CD4-positive, alpha-beta T cell treated with Interleukin-15 for 4 hours (primary cell): ENCODE results near the gene KATNB1.
"Not testable (repeated sequence)": the region's sequence is repeated elsewhere in the genome, so short reads cannot be mapped to it uniquely, and the experiment has no call there.

Experiments
- DNase-seq: peaks from one replicate; pipeline ENCODE4 v3.0.0-alpha.2; 2020; ENCODE audit warnings: low spot score

The KATNB1 gene

GRCh38 chr16:57743886-57744641 is 8.5 kb downstream of the KATNB1 start:
- no peak for DNase-seq

DNA sequence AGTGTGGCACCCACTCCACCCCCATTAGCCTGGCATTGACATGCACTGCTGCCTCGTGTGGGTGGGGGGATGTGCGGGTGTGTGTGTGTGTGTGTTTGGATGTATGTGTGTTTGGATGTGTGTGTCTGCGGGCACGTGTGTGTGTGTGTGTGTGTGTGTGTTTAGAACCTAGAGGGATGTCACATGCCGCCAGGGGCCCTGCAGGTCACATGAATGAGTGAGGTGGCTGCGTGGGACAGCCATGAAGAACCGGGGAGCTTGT is 9.0 kb downstream of the KATNB1 start:
- DNase-seq: no peak

- no peak for DNase-seq
These were observed 10.2 kb downstream of the KATNB1 start for GRCh38 chr16:57745768-57746167.

DNA sequence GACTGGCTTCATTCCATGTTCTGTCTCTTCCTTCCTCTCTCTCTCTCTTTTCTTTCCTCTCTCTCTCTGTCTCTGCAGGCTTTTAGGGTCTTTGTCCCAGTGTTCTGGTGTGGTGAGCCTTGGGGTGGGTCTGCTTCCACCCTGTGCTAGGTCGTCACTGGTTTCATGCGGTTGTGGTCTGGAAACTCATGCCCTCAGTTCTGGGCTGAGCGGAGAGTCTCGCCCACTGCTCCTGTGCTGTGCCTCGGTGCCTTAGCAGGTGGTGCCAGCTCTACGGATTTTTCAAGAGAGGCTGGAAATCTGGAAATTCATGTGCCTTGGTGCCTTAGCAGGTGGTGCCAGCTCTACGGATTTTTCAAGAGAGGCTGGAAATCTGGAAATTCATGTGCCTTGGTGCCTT is 10.7 kb downstream of the KATNB1 start:
- DNase-seq: not testable (repeated sequence)

- DNase-seq: no peak
These were observed 11.5 kb downstream of the KATNB1 start for GRCh38 chr16:57747091-57747490.

- DNase-seq: no peak
These were observed 11.9 kb downstream of the KATNB1 start for GRCh38 chr16:57747496-57747895.

DNA sequence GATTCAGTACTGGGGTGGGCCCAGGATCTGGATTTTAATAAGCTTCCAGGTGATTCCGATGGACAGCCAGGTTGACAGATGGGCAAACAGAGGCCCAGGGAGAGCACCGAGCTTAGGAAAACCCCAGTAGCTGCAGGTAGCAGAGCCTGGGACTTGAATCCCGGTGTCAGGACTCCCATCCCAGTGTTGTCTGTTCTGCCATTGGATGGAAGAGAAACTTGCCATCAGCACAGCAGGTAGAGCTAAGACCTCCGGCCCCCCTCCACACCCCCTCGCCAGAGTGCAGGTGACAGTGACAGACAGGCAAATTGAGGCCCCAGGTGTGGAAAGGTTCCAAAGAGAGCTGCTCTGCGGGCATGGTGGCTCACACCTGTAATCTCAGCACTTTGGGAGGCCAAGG is 12.4 kb downstream of the KATNB1 start:
- DNase-seq: no peak

DNA sequence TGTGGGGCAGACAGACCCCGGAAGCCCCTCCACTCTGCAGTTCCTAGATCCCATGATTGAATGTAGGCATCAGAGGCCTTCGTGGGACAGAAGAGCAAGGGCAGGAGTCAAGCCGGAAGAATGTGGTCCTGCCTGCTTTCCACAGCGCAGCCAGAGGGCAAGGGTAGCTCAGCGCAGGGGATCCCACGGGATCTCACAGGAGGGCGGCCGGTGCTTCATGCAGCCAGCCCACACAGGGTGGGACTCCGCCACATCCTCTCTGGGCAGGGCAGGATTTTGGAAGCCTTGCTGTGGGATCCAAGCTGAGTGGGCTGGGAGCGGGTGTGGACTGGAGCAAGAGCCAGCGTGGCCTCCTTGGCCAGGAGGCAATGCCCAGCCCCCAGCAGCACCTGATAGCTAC is 13.0 kb downstream of the KATNB1 start:
- DNase-seq: no peak

- DNase-seq: no peak
These were observed 13.6 kb downstream of the KATNB1 start for GRCh38 chr16:57749101-57749692.

GRCh38 chr16:57749856-57750452 is 14.4 kb downstream of the KATNB1 start:
- DNase-seq: no peak

DNA sequence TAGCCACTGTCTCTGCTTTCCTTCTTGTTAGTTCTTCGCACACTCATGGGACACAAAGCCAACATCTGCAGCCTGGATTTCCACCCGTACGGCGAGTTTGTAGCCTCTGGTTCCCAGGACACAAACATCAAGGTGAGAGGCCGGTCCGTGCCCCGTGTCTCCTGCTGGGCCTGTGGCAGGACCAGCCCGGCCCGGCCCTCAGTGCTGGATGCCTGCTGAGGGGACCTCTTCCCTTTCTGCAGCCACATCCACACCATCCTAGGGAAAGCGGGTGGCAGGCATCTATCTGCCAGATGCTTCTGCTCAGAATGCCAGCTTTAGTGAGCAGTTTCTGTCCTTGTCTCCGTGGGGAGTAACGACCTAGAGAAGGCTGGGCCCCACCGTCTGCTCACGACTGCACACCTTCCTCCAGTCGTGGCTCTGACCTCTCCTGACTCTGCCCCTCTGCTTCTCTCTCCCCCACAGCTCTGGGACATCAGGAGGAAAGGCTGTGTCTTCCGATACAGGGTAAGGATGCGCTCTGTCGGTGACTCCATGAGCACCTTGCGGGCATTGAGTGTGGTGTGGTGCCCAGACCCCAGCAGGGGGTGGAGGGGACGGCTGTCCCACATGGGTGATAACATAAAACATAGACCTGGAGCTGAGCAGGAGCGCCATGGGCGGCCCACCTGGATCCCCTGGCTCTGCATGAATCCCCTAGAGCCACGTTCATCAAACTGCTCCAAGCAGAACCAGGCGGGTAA is 15.4 kb downstream of the KATNB1 start:
- no peak for DNase-seq

GRCh38 chr16:57751539-57752202 is 16.1 kb downstream of the KATNB1 start:
- DNase-seq: no peak

DNA sequence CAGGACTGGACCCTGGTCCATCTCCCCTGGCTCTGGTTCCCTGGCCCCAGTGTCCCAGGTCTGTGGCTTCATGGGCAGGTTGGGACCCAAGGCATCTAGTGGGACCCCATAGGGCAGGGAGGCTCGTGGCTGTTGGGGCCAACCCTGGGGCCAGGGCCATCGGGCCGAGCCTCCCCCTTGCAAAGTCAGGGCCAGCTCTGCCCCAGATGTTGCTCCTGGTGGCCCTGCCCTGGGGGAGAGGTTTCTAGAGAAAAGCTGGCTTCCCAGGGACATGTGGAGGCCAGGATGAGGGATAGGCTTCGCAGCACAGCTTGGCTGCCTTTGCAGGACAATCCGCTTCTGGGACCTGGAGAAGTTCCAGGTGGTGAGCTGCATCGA is 16.6 kb downstream of the KATNB1 start:
- DNase-seq: no peak

DNA sequence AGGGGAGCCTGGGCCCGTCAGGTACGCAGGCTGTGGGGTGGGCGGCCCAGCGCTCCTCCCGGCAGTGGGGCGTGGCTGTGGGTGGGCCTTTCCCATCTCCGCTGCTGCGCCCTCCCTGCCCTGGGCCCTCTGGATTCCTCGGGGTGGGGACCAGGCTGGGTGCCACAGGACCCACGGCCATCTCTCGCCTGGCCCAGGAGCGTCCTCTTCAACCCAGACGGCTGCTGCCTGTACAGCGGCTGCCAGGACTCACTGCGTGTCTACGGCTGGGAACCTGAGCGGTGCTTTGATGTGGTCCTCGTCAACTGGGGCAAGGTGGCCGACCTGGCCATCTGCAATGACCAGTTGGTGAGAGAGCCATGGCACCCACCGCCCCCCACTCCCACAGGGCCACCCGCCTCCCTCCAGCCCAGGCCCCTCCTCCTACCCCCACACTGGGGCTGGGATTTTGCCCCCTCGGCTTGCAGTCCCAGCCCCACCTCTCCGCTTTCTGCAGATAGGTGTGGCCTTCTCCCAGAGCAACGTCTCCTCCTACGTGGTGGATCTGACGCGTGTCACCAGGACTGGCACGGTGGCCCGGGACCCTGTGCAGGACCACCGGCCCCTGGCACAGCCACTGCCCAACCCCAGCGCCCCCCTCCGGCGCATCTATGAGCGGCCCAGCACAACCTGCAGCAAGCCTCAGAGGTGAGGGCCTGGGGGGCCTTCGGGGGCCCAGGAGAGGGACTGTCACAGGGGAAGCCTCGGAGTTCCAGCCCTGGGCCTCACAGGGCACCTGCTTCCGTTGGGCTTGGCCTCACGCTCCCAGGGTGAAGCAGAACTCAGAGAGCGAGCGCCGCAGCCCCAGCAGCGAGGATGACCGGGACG is 17.2 kb downstream of the KATNB1 start:
- DNase-seq: no peak

DNA sequence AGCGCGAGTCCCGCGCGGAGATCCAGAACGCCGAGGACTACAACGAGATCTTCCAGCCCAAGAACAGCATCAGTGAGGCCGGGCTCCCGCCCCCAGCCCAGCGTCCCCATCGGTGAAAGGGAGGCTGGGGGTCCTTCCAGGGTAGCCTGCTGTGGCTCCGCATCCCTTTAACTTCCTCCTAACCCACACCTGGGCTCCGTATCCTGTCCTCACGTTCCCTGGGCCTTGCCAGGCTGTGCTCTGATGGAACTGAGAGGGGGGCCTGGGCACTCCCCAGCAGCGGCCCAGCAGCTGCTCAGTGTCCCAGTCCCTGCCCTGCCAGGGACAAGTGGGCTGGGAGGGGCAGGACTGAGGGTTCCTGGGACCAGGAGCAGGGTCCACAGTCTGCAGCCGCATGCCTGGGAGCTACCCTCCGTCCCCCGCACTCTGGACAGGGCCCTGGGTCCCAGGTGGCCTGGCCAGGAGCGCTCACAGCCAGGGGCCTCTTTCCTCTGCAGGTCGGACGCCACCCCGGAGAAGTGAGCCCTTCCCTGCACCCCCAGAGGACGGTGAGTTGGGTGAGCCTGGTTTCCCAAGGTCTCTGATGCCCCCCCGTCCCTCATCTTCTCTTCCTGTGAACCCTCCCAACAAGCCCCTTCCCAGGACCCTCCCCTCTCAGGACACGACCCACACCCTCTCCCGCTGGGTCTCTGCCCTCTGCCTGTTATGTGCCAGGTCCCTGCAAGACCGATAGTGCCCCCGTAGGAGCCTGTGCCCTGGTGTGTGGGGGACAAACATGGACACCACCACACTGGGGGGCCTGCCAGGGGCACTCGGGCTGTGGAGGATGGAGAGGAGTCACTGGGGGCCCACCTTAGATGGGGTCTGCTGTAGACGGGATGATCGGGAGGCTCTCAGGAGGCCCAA is 18.1 kb downstream of the KATNB1 start:
- DNase-seq: no peak

DNA sequence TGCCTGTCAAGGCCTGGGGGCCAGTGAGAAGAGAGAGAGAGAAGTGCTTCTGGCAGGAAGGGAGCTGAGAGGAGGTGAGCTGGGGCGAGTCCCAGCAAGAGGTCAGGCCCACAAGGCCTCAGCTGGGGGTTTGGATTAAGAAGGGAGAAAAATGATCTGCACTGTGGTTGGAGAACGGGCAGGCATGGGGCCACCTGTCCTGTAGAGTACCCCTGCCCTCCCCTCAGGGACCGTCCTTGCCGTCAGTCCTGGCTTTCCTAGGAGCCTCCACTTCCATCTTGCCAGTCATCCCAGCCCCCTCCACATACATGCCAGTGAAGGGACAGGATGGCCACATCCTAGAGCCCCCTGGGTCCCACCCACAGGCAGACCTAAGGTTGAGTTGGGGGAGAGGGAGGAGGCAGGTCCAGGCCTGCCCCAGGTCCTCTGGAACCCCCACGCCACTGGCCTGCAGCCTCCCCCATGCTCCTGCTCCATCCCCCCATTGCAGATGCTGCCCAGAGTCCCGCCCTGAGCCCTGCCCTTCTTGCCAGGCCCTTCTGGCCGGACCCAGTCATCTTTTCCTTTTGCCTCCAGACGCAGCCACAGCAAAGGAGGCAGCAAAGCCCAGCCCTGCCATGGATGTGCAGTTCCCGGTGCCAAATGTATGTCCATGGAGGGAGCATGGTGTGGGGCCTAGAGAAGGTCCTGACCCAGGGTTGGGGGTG is 18.9 kb downstream of the KATNB1 start:
- DNase-seq: no peak

DNA sequence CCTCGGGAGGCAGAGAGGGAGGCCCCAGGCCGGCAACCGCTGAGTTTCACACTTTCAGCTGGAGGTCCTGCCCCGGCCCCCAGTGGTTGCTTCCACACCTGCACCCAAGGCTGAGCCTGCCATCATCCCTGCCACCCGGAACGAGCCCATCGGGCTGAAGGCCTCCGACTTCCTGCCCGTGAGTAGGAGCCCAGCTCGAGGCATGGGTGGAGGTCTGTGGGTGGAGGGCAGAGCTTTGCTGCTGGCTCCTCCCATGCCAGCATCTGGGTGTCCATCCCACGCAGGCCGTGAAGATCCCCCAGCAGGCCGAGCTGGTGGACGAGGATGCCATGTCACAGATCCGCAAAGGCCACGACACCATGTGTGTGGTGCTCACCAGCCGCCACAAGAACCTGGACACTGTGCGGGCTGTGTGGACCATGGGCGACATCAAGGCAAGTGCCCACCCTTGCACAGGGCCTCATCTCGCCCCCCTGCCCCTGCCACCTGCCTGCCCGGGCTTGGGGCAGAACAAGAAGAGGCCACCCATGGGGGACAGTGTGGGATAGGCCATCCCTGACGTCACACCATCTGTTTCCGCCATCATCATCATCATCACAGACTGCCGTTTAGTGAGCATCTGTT is 19.6 kb downstream of the KATNB1 start:
- no peak for DNase-seq

DNA sequence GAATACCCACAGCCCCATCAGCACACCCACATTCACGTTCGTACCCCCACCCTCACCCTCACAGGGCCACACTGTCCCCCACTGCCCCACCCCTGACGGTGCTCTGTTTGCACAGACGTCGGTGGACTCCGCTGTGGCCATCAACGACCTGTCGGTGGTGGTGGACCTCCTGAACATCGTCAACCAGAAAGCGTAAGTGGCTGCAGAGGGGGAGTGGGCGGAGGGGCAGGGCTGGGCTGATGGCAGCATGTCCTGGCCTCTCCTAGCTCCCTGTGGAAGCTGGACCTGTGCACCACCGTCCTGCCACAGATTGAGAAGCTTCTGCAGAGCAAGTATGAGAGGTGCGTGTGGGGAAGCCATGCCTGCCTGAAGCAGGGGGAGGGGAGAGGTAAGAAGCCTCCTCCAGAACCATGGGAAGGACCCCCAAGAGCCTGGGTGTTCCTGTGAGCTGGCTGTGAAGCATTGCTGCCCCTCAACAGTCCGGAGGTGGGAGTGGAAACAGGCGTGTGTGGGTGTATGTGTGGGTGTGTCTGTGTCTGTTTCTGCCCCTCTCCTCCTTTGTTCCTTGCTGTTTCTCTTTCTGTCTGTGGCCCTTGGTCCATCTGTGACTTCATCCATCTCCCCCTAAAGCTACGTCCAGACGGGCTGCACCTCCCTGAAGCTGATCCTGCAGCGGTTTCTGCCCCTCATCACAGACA is 20.3 kb downstream of the KATNB1 start:
- DNase-seq: no peak
